CD14-positive monocyte (primary cell): Measurements from ENCODE around the gene LRTM2. TPM values are rescaled to one million over a fixed set of nuclear protein-coding genes. Genes with fewer than 3 reads are reported as not detected.

Experiments
- DNase-seq, 3 donors: peaks; one replicate each; pipeline ENCODE4 v3.0.0-alpha.2; 2011 to 2022
- H2AFZ ChIP-seq: 2 replicates; pipeline ENCODE4 v1.6.0; 2012; ENCODE audit warnings: mild to moderate bottlenecking, low read depth, low read length, inconsistent platforms; ENCODE audit not compliant: insufficient read depth, poor library complexity, severe bottlenecking
- H3K27ac ChIP-seq, 2 donors: 1 replicate in 1 of 2; 2 replicates in 1 of 2; pipeline ENCODE4 v1.5.1; 2012 to 2013; ENCODE audit warnings: low read length in 2 of 2, control low read depth in 1 of 2, inconsistent platforms in 1 of 2, low read depth in 1 of 2, mild to moderate bottlenecking in 1 of 2
- H3K27me3 ChIP-seq, 2 donors: one replicate each; pipeline versions ENCODE4 v1.6.0 to v1.6.1; 2011 to 2013; ENCODE audit warnings: low read length in 2 of 2; ENCODE audit not compliant: control insufficient read depth in 2 of 2, insufficient read depth in 2 of 2
- H3K36me3 ChIP-seq, 2 donors: replicated peaks in 1 of 2; 1 replicate in 1 of 2; 2 replicates in 1 of 2; pipeline versions ENCODE4 v1.5.1 to v1.6.1; 2012 to 2013; ENCODE audit warnings: low read length in 2 of 2, control low read depth in 1 of 2, inconsistent platforms in 1 of 2, mild to moderate bottlenecking in 1 of 2; ENCODE audit not compliant: insufficient read depth in 2 of 2, control insufficient read depth in 1 of 2
- H3K4me1 ChIP-seq, 2 donors: 1 replicate in 1 of 2; 2 replicates in 1 of 2; pipeline versions ENCODE4 v1.5.1 to v1.6.1; 2012 to 2013; ENCODE audit warnings: low read length in 2 of 2, control low read depth in 1 of 2, inconsistent platforms in 1 of 2, mild to moderate bottlenecking in 1 of 2, moderate library complexity in 1 of 2; ENCODE audit not compliant: insufficient read depth in 2 of 2, control insufficient read depth in 1 of 2
- H3K4me2 ChIP-seq: replicated peaks from 2 replicates; pipeline ENCODE3; 2012; ENCODE audit warnings: low read length, moderate library complexity, mild to moderate bottlenecking; ENCODE audit not compliant: poor library complexity, severe bottlenecking; ENCODE audit errors: extremely low read depth
- H3K4me3 ChIP-seq, 3 experiments: fragments of 200-600 bp in 1 of 3; sonication (generic) in 1 of 3; replicated peaks in 1 of 3; 1 replicate in 2 of 3; 2 replicates in 1 of 3; pipeline ENCODE4 v1.5.1; 2011 to 2013; ENCODE audit warnings: low read length in 3 of 3, mild to moderate bottlenecking in 3 of 3, control low read depth in 2 of 3, low read depth in 2 of 3, inconsistent platforms in 1 of 3, moderate library complexity in 1 of 3
- H3K79me2 ChIP-seq: 2 replicates; pipeline ENCODE4 v1.6.0; 2012; ENCODE audit warnings: mild to moderate bottlenecking, control low read depth, inconsistent platforms, low read length, moderate library complexity; ENCODE audit not compliant: insufficient read depth
- H3K9ac ChIP-seq: 2 replicates; pipeline ENCODE4 v1.6.0; 2017; ENCODE audit warnings: low read length, mild to moderate bottlenecking; ENCODE audit not compliant: insufficient read depth, poor library complexity, severe bottlenecking
- H3K9me3 ChIP-seq, 2 donors: replicated peaks in 1 of 2; 1 replicate in 1 of 2; 2 replicates in 1 of 2; pipeline versions ENCODE4 v1.5.1 to v1.6.1; 2012 to 2013; ENCODE audit warnings: low read length in 2 of 2, control low read depth in 1 of 2; ENCODE audit not compliant: control insufficient read depth in 1 of 2, insufficient read depth in 1 of 2
- H4K20me1 ChIP-seq: 2 replicates; pipeline ENCODE4 v1.6.0; 2012; ENCODE audit warnings: mild to moderate bottlenecking, low read length, control low read depth, moderate library complexity; ENCODE audit not compliant: insufficient read depth
- H3K27ac Mint-ChIP-seq, 7 donors: one replicate each; pipeline ENCODE4 v1.8.0; 2020; ENCODE audit warnings: mild to moderate bottlenecking in 7 of 7, mixed read lengths in 7 of 7, moderate library complexity in 6 of 7, inconsistent platforms in 2 of 7
- H3K27me3 Mint-ChIP-seq, 3 donors: one replicate each; pipeline ENCODE4 v1.8.0; 2021 to 2022; ENCODE audit warnings: low read depth in 3 of 3, mild to moderate bottlenecking in 3 of 3, mixed read lengths in 3 of 3, moderate library complexity in 3 of 3, inconsistent platforms in 1 of 3
- H3K36me3 Mint-ChIP-seq, 2 donors: one replicate each; pipeline ENCODE4 v1.8.0; 2020; ENCODE audit warnings: mixed read lengths in 2 of 2, inconsistent platforms in 1 of 2, mild to moderate bottlenecking in 1 of 2
- H3K4me1 Mint-ChIP-seq: one replicate; pipeline ENCODE4 v1.8.0; 2020; ENCODE audit warnings: mild to moderate bottlenecking, mixed read lengths
- H3K4me3 Mint-ChIP-seq, 2 donors: one replicate each; pipeline ENCODE4 v1.8.0; 2020; ENCODE audit warnings: mild to moderate bottlenecking in 2 of 2, mixed read lengths in 2 of 2, moderate library complexity in 1 of 2
- H3K9me3 Mint-ChIP-seq, 7 donors: one replicate each; pipeline ENCODE4 v1.8.0; 2020 to 2022; ENCODE audit warnings: mixed read lengths in 7 of 7, mild to moderate bottlenecking in 6 of 7, moderate library complexity in 6 of 7, inconsistent platforms in 2 of 7
- CTCF ChIP-seq: fragments of 200-600 bp; IDR thresholded peaks from one replicate; pipeline ENCODE4 v1.8.0; 2022; ENCODE audit warnings: antibody characterized with exemption, mild to moderate bottlenecking
- WGBS: methylation state at CpG from one replicate; pipeline ENCODE4 v1.1.5; 2013; ENCODE audit warnings: missing lambda C conversion rate; ENCODE audit not compliant: insufficient coverage; 5-methylcytosine and 5-hydroxymethylcytosine counted together
- intact Hi-C, 2 donors: fragments of 100-400 bp; cut with micrococcal nuclease; formaldehyde crosslinking; loops; one replicate each; pipeline versions ENCODE4 v1.15.0 to v1.15.1; 2023
- polyA plus RNA-seq, 3 donors: library from polyadenylated mRNA; depleted of rRNA in 1 of 3; unstranded in 2 of 3; stranded (reverse) in 1 of 3; fragments of 300-500 nt in 2 of 3; fragments of >200 nt in 1 of 3; fragmentation: Illumina TruSeq in 2 of 3; gene quantifications; 1 replicate in 2 of 3; 2 replicates in 1 of 3; pipeline ENCODE4 v1.2.3, GENCODE V29; 2012 to 2021

The LRTM2 gene
- polyA plus RNA-seq, 3 donors = not detected

DNA sequence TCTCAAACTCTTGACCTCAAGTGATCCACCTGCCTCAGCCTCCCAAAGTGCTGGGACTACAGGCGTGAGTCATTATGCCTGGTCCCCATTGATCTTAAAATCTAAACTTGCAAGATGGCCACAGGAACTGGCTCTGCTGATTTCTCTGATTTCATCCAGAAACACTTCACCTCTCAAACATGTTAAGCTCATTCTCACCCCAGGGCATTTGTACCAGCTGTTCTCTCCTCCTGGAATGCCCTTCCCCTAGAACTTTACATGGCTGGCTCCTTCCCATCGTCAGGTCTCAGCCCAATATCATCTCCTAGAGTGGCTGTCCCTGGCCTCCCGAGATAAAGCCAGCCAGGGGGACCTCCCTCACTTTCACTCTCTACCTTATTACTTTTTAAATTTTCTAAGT, 5.3 kb upstream of the LRTM2 start:
- H3K9me3 ChIP-seq = no peaks in the 10 kb centered on the region
- intact Hi-C loops = loop anchor here in 1 of 2 donors (10.0 kb wide), 1 partner anchor 530 kb away; no protein-coding TSS in a partner anchor
- H3K27me3 ChIP-seq = peaks cover 7 to 12% of the 10 kb centered on the region in 2 donors
- Mint-ChIP-seq H3K4me1 (peaks cover 65% of the 10 kb centered on the region), H3K9me3 (peaks cover 0 to 7% (median 3%) of the 10 kb centered on the region in 7 donors), H3K36me3 (peaks cover 10% of the 10 kb centered on the region in 2 donors), H3K27me3 (peaks cover 14 to 20% (median 15%) of the 10 kb centered on the region in 3 donors), H3K27ac (peak overlapping the region in 1 of 7 donors; percentile 30), H3K4me3 (no peak overlapping the region)
- H3K9ac ChIP-seq = no peak overlapping the region
- peaks cover 54 to 64% of the 10 kb centered on the region in 2 donors for H3K4me1 ChIP-seq
- no peak for TF ChIP-seq CTCF
- H2AFZ ChIP-seq = no peak overlapping the region
- H3K79me2 ChIP-seq = peaks cover 9% of the 10 kb centered on the region
- no peak overlapping the region for H3K27ac ChIP-seq
- H3K36me3 ChIP-seq = no peaks in the 10 kb centered on the region
- H3K4me3 ChIP-seq = no peak overlapping the region
- no peaks in the 10 kb centered on the region for H4K20me1 ChIP-seq
- 100% methylated on average over 2 of the region's 3 CpGs for WGBS
- H3K4me2 ChIP-seq = no peak overlapping the region
- no peak for DNase-seq

- Histone ChIP-seq H3K27me3 (peaks cover 10 to 22% of the 10 kb centered on the region in 2 donors), H2AFZ (no peak overlapping the region), H3K4me3 (no peak overlapping the region), H3K4me1 (peaks cover 44 to 58% of the 10 kb centered on the region in 2 donors), H3K79me2 (peaks cover 4% of the 10 kb centered on the region), H3K36me3 (no peaks in the 10 kb centered on the region), H3K9me3 (no peaks in the 10 kb centered on the region), H4K20me1 (no peaks in the 10 kb centered on the region), H3K27ac (no peak overlapping the region), H3K4me2 (no peak overlapping the region), H3K9ac (no peak overlapping the region)
- Mint-ChIP-seq H3K4me1 (peaks cover 64% of the 10 kb centered on the region), H3K4me3 (no peak overlapping the region), H3K27me3 (peaks cover 23 to 30% (median 25%) of the 10 kb centered on the region in 3 donors), H3K27ac (peak overlapping the region in 2 of 7 donors; percentile 25 to 30), H3K9me3 (peaks cover 2 to 7% (median 4%) of the 10 kb centered on the region in 7 donors), H3K36me3 (peaks cover 7 to 10% of the 10 kb centered on the region in 2 donors)
- no peak for TF ChIP-seq CTCF
- intact Hi-C loops = loop anchor here in 1 of 2 donors (10.0 kb wide), 1 partner anchor 529 kb away; no protein-coding TSS in a partner anchor
- WGBS = 85% methylated on average over 15 of the region's 21 CpGs
- peak in 1 of 3 donors; percentile 44 for DNase-seq
These were observed 4.3 kb upstream of the LRTM2 start for GRCh38 chr12:1815814-1816729.
